ENCODE results near the gene HOXC5. TPM values are rescaled to one million over a fixed set of nuclear protein-coding genes. Genes with fewer than 3 reads are reported as not detected.

The HOXC5 gene
- total and polyA plus RNA-seq, 4 donors: not detected

- H3K27me3 ChIP-seq (ENCODE audit: control insufficient read depth in 4 of 4, insufficient read depth in 4 of 4, low read length in 3 of 4): peaks cover 6 to 38% (median 10%) of the 10 kb centered on the region in 4 donors
Observed at GRCh38 chr12:54037360-54038283, 4.8 kb downstream of the HOXC5 start.

GRCh38 chr12:54038284-54038870 is 5.5 kb downstream of the HOXC5 start:
- no peaks in the 10 kb centered on the region for H3K36me3 ChIP-seq (ENCODE audit: control insufficient read depth in 4 of 4, insufficient read depth in 3 of 4, low read depth in 1 of 4, low read length in 3 of 4)
- no peak overlapping the region for H3K9ac ChIP-seq (ENCODE audit: low read depth in 1 of 2, low read length in 2 of 2)
- H3K27ac ChIP-seq (ENCODE audit: low read depth in 1 of 2, low read length in 2 of 2): no peak overlapping the region
- H3K4me1 ChIP-seq (ENCODE audit: control insufficient read depth in 4 of 4, insufficient read depth in 4 of 4, low read length in 3 of 4): peaks cover 0 to 5% (median 0%) of the 10 kb centered on the region in 4 donors
- DNase-seq (ENCODE audit: low spot score): no peak
- H3K9me3 ChIP-seq (ENCODE audit: control insufficient read depth in 4 of 4, low read length in 3 of 4): peaks cover 0 to under 1% (median 0%) of the 10 kb centered on the region in 4 donors
- WGBS: 42% methylated on average over 5 of the region's 5 CpGs
- no peak overlapping the region for H3K4me3 ChIP-seq (ENCODE audit: low read depth in 1 of 3, low read length in 3 of 3)
- peaks cover 6 to 35% (median 10%) of the 10 kb centered on the region in 4 donors for H3K27me3 ChIP-seq (ENCODE audit: control insufficient read depth in 4 of 4, insufficient read depth in 4 of 4, low read length in 3 of 4)
- TF ChIP-seq REST (IDR thresholded peaks at IDR 0.05): no peak
- TF ChIP-seq YY1 (IDR thresholded peaks at IDR 0.05): no peak
- TF ChIP-seq GABPA (IDR thresholded peaks at IDR 0.05 in 1 of 2, conservative IDR thresholded peaks at IDR 0.05 in 1 of 2): no peak
- TF ChIP-seq TAF1 (conservative IDR thresholded peaks at IDR 0.05): no peak
- no peak for TF ChIP-seq NR2F2 (IDR thresholded peaks at IDR 0.05)
- no peak for TF ChIP-seq CTCF (IDR thresholded peaks at IDR 0.05; ENCODE audit: low read depth, low read length, missing input control)
- no peak for TF ChIP-seq JUND (IDR thresholded peaks at IDR 0.05)
- TF ChIP-seq, protein P1, sequence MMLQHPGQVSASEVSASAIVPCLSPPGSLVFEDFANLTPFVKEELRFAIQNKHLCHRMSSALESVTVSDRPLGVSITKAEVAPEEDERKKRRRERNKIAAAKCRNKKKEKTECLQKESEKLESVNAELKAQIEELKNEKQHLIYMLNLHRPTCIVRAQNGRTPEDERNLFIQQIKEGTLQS (IDR thresholded peaks at IDR 0.05): no peak

More at GRCh38 chr12:54037360-54038283, 4.8 kb downstream of the HOXC5 start:
- Histone ChIP-seq H3K9me3 (ENCODE audit: control insufficient read depth in 4 of 4, low read length in 3 of 4) (peaks cover 0 to 3% (median 0%) of the 10 kb centered on the region in 4 donors), H3K4me3 (ENCODE audit: low read depth in 1 of 3, low read length in 3 of 3) (no peak overlapping the region), H3K4me1 (ENCODE audit: control insufficient read depth in 4 of 4, insufficient read depth in 4 of 4, low read length in 3 of 4) (peaks cover 0 to 9% (median 0%) of the 10 kb centered on the region in 4 donors), H3K36me3 (ENCODE audit: control insufficient read depth in 4 of 4, insufficient read depth in 3 of 4, low read depth in 1 of 4, low read length in 3 of 4) (no peaks in the 10 kb centered on the region), H3K9ac (ENCODE audit: low read depth in 1 of 2, low read length in 2 of 2) (no peak overlapping the region), H3K27ac (ENCODE audit: low read depth in 1 of 2, low read length in 2 of 2) (no peak overlapping the region)
- TF ChIP-seq TAF1 (conservative IDR thresholded peaks at IDR 0.05): no peak
- no peak for TF ChIP-seq RAD21 (IDR thresholded peaks at IDR 0.05)
- TF ChIP-seq REST (IDR thresholded peaks at IDR 0.05): no peak
- TF ChIP-seq RXRA (IDR thresholded peaks at IDR 0.05): no peak
- no peak for DNase-seq (ENCODE audit: low spot score)
- WGBS: 25% methylated on average over 14 of the region's 14 CpGs

Measured in liver (tissue), 9 donors.